Nucleus accumbens (tissue), 56 donors: ENCODE data around the gene RCVRN.

ENCODE experiments used
- DNase-seq, 56 donors: peaks; one replicate each; lab custom pipeline; 2025; lab: John Stamatoyannopoulos, UW

Gene RCVRN

DNA sequence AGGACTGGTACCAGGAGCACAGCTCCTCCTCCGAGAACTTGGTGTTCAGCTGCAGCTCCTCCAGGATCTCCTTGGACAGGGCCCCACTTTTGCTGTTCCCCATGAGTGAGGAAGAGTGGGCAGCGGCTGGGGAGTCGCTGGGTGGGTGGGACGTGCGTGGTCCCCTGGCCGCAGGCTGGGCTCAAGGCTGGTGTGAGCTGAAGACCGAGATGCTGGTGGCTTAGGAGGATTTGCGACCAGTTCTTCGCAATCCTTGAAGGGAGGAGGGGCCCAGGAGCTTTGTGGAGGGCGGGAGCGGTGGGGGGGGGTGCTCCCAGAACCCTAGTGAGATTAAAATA lies at the start of gene RCVRN:
Gene RCVRN, minus strand, starts transcription at position 194 of the 338 bp plus-strand sequence. Its CDS starts 91 bp downstream, at position 103.
- DNase-seq = no peak

DNA sequence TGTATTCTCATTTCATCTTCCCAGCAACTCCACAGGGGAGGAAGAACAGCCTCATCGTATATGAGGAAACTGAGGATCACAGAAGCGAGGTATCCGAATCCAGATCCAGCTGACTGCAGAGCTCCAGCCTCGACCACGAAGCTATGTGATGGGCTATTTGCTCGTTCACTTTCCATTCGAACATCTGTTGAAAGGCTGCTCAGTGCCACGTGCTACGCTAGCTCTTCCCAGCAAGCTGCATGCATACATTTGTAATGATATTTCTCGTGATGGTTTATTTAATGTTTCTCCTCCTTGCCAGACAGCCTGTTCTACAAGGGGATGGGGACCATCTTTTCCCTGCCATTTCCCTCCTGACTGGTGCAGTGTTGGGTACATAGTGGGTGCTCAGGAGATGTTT lies 48.4 kb upstream of the RCVRN start:
- DNase-seq = no peak

- DNase-seq = no peak
These were observed 46.7 kb upstream of the RCVRN start for GRCh38 chr17:9951803-9952202.

- no peak for DNase-seq
These were observed 43.9 kb upstream of the RCVRN start for GRCh38 chr17:9948928-9949327.

- no peak for DNase-seq
These were observed 39.6 kb upstream of the RCVRN start for GRCh38 chr17:9944704-9945103.

GRCh38 chr17:9943343-9943742 lies 38.3 kb upstream of the RCVRN start:
- DNase-seq = no peak

GRCh38 chr17:9942885-9943284 lies 37.8 kb upstream of the RCVRN start:
- DNase-seq = no peak

GRCh38 chr17:9941305-9941704 lies 36.2 kb upstream of the RCVRN start:
- DNase-seq = peak in 1 of 56 donors; percentile 16

DNA sequence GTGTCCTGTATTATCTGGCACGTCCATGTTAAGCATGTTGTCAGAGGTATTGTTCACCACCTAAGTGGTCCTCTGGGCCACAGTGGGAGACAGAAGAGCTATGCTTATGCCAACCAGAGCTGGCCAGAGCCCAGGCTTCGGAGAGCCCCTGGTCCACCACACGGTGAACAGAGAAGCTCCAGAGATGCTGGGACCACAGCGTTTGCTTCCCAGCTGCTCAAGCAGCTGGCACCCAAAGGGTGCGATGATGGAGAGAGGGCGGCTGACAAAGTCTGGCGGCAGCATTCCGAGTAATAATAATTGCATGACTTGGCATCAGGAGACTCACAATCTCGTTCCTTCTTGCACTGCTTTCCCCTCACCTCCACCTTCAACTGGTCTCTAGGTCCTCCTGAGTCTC lies 35.8 kb upstream of the RCVRN start:
- no peak for DNase-seq

DNA sequence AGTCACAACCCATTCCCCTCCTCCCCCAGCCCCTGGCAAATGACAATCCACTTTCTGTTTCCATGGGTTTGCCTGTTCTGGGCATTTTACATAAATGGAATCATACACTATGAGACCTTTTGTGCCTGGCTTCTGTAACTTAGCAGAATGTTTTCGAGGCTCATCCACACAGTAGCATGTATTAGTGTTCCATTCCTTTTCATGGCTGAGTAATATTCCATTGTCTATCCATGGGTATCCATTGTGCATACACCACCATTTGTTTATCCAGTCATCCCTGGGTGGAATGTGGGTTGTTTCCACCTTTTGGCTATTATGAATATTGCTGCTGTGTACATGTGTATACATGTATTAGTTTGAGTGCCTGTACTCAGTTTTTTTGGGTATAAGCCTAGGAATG lies 33.7 kb upstream of the RCVRN start:
- no peak for DNase-seq

- no peak for DNase-seq
These were observed 32.8 kb upstream of the RCVRN start for GRCh38 chr17:9937901-9938300.

GRCh38 chr17:9937241-9937761 lies 32.2 kb upstream of the RCVRN start:
- DNase-seq = peak in 33 of 56 donors; percentile 6 to 72 (median 24)

DNA sequence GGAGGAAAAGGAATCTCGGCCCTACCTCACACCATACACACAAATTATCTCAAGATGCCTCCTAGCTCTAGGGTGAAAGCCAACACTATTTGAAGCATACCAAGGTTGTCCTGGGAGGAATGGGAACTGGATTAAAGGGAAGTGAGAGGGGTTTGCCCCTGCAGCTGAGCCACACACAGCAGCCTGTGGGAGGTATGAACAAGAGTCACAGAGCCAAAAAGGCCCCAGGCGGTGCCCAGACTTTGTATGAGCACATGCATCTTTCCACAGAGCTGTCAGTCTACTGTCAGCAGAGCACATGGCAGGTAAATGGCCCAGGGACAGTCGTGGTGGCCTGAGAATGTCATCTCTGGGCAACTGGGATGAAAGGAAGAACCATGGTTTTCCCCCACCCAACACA lies 31.0 kb upstream of the RCVRN start:
- no peak for DNase-seq

GRCh38 chr17:9935408-9935807 lies 30.3 kb upstream of the RCVRN start:
- DNase-seq = no peak

DNA sequence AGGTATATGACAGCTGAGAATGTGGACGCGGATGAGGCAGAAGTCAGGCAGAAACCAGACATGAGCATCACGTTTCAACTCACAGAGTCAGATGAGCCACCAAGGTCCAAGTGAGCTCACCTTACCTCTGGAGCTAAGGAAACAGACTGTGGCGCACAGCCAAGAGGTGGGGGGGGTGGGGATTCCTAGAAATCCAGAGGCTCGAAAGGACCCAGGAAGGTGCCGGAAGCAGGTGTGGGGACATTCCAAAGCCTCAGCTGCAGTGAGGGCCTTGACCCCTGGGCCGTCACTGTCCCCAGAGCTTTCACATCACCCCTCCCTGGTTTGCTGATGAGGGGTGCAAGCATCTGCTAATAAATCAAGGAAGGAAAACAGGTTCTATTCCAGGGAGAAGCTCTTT lies 29.3 kb upstream of the RCVRN start:
- no peak for DNase-seq

- DNase-seq = no peak
These were observed 27.4 kb upstream of the RCVRN start for GRCh38 chr17:9932491-9932890.

DNA sequence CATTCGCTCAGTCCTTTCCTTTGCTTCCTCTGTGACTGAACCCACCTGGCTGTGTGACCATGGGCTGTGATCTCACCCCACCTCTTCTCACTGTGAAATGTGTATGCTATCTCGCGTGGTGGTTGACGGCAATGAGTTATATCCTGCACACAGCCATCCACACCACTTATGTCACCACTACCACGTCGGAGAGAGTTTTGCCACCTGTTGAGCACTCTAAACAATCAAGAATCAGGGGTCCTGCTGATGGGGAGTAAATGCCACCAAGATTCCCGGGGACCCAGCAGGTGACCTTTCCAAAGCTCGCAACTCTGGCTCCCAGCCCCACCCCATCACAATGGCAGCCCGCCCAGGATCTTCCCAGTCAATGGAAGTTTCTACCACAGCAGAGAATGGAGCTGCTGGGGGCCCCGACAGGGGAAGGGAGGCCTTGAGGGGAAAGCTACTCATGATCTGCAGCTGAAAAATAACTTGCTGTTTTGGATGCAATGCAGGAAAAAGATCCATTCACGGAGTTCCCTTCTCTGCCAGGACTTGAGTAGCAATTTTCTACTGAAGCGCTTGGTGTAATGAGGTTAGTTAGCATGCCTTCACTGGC lies 26.2 kb upstream of the RCVRN start:
- no peak for DNase-seq

DNA sequence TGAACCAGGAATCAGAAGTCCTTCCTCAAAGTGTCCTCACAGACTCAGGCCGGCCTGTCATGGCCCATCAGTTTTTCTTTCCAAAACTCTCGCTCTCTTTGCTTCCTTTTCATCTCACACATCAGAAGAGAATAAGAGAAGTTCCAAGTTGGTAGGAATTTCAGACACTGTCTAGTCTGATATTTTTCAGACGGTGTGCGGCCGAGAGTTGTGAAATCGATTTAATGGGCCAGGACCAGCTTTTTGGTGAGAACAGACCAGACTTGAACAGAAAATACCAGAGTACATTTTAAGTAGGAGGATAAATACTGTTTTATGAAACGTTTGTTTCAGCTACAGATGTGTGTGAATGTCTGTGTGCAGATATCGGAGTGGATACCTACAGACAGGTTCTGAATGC lies 24.8 kb upstream of the RCVRN start:
- no peak for DNase-seq

- peak in 1 of 56 donors; percentile 14 for DNase-seq
These were observed 23.7 kb upstream of the RCVRN start for GRCh38 chr17:9928601-9929333.

DNA sequence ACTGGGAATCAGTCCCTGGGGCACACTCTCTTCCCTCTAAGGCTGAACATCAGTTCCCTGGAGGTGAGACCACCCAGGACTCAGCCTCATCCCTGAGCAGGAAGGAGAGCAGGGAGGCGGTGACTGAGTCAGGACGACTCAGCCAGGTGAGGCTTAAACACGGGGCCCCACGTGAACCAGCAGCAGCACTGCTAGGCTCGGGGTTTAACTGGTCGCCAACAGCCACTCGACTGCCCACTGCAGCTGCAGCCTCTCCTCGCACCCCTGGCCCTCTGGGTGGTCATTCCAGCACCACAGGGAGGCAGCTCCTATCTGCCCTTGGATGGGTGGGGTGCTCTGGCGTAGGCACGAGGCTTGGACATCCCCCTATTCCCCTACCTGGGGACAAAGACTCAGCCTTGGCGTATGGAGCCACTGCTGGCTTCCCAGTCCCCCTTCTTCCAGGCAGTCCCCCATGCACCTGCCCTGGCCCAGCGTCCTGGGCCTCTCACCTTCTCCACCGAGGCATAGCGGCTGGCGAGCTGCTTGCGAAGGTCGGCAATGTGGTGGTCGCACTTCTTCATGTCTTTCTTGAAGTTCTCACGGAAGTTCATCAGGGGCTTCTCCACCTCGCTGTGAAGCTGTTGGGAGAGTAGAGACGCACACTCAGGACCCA lies 21.2 kb upstream of the RCVRN start:
- no peak for DNase-seq

DNA sequence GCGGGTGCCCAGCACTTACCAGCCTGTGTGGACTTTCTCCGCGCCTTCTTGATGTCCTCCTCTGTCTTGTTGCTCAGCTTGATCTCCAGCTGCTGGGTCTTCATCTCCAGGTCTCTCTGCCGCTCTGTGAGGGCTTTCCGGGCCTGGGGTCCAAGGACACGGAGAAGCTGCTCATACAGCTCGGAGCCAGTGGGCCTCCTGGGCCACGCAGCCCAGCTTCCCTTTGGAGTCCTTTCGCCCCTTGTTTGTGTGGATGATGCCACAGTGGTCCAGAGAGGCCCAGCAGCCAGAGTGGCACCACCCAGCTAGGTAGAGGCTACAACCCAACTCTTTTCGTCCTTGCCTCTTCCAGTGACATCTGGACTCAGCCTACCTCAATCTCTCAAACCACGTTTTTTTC lies 20.4 kb upstream of the RCVRN start:
- no peak for DNase-seq

DNA sequence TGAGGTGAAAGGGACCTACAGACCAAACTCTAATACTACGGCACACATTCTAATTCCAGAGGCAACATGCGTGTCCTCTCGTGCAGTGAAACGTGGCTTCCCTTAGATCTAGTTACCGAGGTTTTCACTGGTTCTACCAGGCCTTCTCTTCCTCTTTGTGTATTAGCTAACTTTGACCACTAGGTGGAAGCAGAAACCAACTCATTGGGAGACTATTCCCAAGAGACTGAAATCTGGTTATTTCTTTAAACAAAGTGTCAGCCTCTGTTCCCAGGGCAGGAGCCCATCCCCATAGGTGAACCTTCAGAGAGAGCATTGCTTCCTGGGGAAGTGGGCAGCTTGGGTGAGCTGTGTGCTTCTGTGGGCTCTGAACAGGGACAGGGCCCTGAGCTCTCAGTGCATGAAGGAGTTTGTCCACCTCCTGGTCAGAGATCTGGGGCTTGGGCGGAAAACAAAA lies 19.7 kb upstream of the RCVRN start:
- peak in 9 of 56 donors; percentile 6 to 28 (median 14) for DNase-seq
